Esophagus muscularis mucosa (tissue), 4 donors: ENCODE data around the gene SPOCK1.

ENCODE experiments used
- CTCF ChIP-seq, 3 experiments: fragments of 200-600 bp in 2 of 3; fragments of 450-650 bp in 1 of 3; sonication (generic) in 2 of 3; IDR thresholded peaks; one replicate each; pipeline ENCODE4 v1.5.1; 2017 to 2019; ENCODE audit warnings: antibody characterized with exemption in 3 of 3, mild to moderate bottlenecking in 2 of 3, moderate library complexity in 1 of 3
- EP300 ChIP-seq: sonication (generic); formaldehyde crosslinking; IDR thresholded peaks from one replicate; pipeline ENCODE4 v1.6.1; 2017; ENCODE audit warnings: antibody characterized with exemption
- POLR2A ChIP-seq: fragments of 450-650 bp; IDR thresholded peaks from one replicate; pipeline ENCODE4 v1.6.1; 2017; ENCODE audit warnings: antibody characterized with exemption, moderate library complexity, mild to moderate bottlenecking, low read depth
- POLR2AphosphoS5 ChIP-seq, 2 donors: sonication (generic); formaldehyde crosslinking; IDR thresholded peaks; one replicate each; pipeline ENCODE4 v1.6.1; 2017; ENCODE audit warnings: antibody characterized with exemption in 2 of 2

- TF ChIP-seq CTCF (IDR thresholded peaks at IDR 0.05) (no peak), POLR2AphosphoS5 (IDR thresholded peaks at IDR 0.05) (no peak), POLR2A (no peak), EP300 (no peak)
These were observed 284.5 kb downstream of the SPOCK1 start for GRCh38 chr5:137214446-137215189.
